IPS-15b (cell line): ENCODE measurements around the gene POR.
A peak's percentile ranks its signal among the peaks of the same experiment; 100 is the strongest.

ENCODE experiments used
- H3K27me3 ChIP-seq: one replicate; pipeline ENCODE4 v1.6.1; 2013; ENCODE audit warnings: low read length; ENCODE audit not compliant: control insufficient read depth, insufficient read depth
- H3K36me3 ChIP-seq: one replicate; pipeline ENCODE4 v1.6.1; 2013; ENCODE audit warnings: low read length; ENCODE audit not compliant: control insufficient read depth, insufficient read depth
- H3K4me1 ChIP-seq: one replicate; pipeline ENCODE4 v1.6.1; 2013; ENCODE audit warnings: mild to moderate bottlenecking, low read length; ENCODE audit not compliant: control insufficient read depth, insufficient read depth
- H3K4me3 ChIP-seq: one replicate; pipeline ENCODE4 v1.5.1; 2013; ENCODE audit warnings: low read depth, low read length
- H3K9ac ChIP-seq: one replicate; pipeline ENCODE4 v1.6.1; 2013; ENCODE audit warnings: low read depth, mild to moderate bottlenecking, low read length
- H3K9me3 ChIP-seq: one replicate; pipeline ENCODE4 v1.6.1; 2013; ENCODE audit warnings: mild to moderate bottlenecking, low read length; ENCODE audit not compliant: control insufficient read depth, insufficient read depth

The POR gene

DNA sequence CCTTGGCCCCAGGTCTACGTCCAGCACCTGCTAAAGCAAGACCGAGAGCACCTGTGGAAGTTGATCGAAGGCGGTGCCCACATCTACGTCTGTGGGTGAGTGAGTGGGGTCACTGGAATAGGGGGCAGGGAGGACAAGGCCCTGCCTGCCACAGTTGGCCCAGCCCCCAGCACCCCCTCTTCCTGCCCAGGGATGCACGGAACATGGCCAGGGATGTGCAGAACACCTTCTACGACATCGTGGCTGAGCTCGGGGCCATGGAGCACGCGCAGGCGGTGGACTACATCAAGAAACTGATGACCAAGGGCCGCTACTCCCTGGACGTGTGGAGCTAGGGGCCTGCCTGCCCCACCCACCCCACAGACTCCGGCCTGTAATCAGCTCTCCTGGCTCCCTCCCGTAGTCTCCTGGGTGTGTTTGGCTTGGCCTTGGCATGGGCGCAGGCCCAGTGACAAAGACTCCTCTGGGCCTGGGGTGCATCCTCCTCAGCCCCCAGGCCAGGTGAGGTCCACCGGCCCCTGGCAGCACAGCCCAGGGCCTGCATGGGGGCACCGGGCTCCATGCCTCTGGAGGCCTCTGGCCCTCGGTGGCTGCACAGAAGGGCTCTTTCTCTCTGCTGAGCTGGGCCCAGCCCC is 71.3 kb downstream of the POR start:
- no peak overlapping the region for H3K4me3 ChIP-seq
- H3K9ac ChIP-seq, result no peak overlapping the region
- H3K27me3 ChIP-seq, result no peaks in the 10 kb centered on the region
- H3K36me3 ChIP-seq, result peaks cover 62% of the 10 kb centered on the region
- H3K9me3 ChIP-seq, result no peaks in the 10 kb centered on the region
- H3K4me1 ChIP-seq, result no peaks in the 10 kb centered on the region

DNA sequence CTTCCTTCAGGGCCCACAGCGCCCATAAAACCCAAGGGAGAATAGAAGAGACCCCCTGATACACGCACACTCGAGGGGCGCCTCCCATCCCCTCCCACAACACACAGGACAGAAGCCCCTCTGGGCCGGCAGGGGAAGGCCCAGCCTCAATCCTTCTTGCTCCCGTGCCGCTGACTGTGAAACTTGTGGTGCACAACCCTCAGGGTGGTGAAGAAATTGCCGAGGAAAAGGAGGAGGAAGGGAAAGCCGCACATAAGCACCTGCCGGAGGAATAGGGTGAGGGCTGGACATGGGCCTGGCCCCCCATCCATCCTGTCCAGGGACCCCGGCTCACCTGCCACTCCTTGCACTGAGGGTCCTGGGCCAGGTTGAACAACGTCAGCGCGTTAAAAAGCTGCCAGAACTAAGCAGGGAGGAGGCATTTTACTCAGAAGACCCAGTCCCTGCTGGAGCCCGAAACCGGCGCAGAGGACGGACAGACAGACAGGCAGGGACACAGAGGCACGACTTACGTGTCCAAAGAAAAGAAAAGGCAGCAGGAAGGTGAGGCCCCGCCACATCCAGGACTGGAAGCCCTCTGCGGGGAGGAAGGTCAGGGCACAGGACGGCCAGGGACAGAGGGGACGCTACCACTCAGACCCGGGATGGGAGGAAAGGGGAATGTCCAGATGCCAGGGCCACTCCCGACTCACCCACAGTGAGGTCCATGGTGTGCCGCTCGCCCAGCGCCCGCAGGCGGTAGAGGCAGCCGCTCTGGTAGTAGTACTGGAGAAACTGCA is 72.3 kb downstream of the POR start:
- Histone ChIP-seq H3K9me3 (no peaks in the 10 kb centered on the region), H3K36me3 (peaks cover 52% of the 10 kb centered on the region), H3K4me3 (no peak overlapping the region), H3K27me3 (no peaks in the 10 kb centered on the region), H3K9ac (no peak overlapping the region), H3K4me1 (no peaks in the 10 kb centered on the region)

DNA sequence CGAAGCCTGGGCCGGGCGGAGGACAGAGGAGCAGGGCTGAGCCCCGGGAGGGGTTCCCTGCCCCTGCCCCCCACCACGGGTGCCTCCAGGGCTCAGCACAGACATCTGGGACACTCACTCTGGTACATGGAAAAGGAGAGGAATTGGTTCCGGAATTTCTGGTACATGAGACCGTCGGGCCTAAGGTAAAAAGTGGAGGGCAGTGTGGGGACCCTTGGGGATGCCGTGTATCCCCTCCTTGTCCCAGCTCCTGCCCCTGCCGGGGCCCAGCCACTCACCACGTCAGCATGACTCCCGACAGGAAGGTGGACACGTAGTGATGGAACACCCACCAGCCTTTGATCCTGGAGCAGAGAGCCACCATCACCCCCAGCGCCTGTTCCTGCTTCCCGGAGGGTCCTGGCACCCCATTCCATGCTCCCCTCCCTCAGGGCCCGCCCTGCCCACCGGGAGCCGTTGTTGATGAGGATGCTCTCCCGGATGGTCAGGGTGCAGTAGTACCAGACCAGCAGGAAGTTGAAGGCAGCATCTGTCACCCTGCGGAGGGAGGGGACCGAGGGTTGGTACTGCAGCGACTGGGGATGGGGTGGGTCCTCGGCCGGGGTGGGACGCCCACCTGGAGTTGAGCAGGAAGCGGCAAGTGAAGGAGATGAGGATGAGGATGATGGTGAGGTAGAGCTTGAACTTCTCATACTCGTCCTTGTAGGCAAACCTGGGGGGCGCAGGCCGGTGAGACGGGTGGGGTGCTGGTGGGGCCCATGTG is 73.0 kb downstream of the POR start:
- Histone ChIP-seq H3K4me3 (no peak overlapping the region), H3K9ac (no peak overlapping the region), H3K4me1 (no peaks in the 10 kb centered on the region), H3K9me3 (no peaks in the 10 kb centered on the region), H3K27me3 (no peaks in the 10 kb centered on the region), H3K36me3 (peaks cover 47% of the 10 kb centered on the region)

DNA sequence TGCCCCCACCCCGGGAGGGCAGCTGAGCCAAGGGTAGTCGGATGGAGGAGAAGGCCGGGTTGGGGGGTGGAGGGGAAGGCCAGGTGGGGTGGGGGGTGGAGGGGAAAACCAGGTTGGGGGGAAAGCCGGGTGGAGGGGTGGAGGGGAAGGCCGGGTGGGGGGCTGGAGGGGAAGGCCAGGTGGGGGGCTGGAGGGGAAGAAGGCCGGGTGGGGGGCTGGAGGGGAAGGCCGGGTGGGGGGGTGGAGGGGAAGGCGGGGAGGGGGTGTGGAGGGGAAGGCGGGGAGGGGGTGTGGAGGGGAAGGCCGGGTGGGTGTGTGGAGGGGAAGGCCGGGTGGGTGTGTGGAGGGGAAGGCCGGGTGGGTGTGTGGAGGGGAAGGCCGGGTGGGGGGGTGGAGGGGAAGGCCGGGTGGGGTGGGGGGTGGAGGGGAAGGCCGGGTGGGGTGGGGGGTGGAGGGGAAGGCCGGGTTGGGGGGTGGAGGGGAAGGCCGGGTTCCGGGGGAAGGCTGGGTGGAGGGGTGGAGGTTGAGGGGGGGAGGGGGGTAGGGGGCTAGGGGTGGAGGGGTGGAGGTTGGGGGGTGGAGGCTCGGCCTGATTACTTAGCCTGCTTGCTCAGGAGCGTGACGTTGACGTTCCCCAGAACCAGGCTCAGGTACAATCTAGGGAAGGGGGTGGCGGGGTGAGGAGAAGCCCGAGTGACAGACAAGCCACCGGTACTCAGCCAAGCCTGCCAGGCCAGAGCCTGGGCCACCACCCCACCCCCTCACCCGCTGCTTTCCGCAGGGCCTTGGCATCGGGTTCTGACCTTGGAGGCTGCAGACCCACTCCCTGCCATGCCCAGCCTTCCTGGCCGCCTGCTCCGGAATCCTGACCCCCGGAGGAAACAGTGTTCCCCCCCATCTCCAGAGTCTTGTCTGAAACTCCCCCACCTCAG is 73.9 kb downstream of the POR start:
- no peak overlapping the region for H3K9ac ChIP-seq
- H3K4me3 ChIP-seq, result no peak overlapping the region
- no peaks in the 10 kb centered on the region for H3K9me3 ChIP-seq
- H3K36me3 ChIP-seq, result peaks cover 41% of the 10 kb centered on the region
- H3K27me3 ChIP-seq, result no peaks in the 10 kb centered on the region
- H3K4me1 ChIP-seq, result no peaks in the 10 kb centered on the region

DNA sequence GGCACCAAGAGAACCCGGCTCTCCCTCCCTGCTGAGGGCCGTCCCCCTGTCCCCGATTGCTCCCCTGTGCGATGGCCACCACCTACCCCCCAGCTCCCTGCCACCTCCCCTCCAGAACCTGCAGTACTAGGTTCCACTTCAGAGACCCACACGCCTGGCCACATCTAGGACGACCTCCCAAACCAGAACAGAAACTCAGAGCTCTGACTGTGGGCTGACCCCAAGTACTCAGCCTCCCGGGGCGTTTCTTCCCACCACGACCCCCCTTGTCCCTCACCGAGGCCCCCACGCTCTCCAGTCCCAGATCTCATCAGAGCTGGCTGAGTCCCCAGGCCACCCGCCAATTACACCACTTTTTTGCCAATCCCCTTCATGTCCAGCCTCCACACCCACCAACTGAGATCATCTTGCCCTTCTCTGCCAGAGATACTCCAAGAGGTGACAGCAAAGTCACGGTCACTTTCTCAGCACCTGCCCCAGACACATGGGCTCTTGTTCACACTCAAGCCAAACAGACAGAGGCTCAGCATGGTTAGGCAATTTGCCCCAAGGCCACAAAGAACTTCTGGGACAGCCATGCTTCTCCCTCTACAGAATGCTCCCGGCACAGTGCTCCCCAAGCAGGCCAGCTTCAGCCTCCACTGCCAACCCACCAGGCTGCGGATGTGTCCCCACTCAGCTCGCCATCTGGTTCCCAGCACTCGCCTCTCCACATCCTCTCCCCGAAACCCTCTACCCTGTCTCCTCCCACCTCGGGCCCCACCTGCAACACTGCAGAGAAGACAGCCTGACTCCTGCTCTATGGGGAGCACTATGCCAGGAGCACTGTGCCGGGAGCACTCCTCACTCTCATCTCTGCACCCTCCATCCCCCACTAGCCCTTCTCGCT is 74.8 kb downstream of the POR start:
- Histone ChIP-seq H3K27me3 (no peaks in the 10 kb centered on the region), H3K4me3 (no peak overlapping the region), H3K4me1 (no peaks in the 10 kb centered on the region), H3K9ac (no peak overlapping the region), H3K9me3 (no peaks in the 10 kb centered on the region), H3K36me3 (peaks cover 32% of the 10 kb centered on the region)

DNA sequence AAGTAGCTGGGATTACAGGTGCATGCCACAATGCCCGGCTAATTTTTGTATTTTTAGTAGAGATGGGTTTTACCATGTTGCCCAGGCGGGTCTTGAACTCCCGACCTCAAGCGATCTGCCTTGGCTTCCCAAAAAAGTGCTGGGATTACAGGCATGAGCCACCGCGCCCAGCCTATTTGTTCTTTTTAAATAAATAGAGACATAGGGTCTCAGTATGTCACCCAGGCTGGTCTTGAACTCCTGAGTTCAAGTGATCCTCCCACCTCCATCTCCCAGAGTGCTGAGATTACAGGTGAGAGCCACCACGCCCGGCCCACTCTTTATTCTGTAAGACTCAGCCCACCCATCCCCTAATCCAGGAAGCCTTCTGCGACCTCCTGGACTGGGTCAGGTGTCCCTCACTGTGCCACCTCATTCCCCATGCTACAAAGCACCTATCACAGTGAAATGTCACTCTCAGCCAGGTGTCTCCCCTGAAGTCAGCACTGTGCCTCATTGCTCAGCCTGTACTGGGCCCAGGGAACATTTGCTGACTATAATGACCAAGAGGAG is 76.7 kb downstream of the POR start:
- Histone ChIP-seq H3K4me1 (no peaks in the 10 kb centered on the region), H3K9ac (no peak overlapping the region), H3K27me3 (no peaks in the 10 kb centered on the region), H3K9me3 (no peaks in the 10 kb centered on the region), H3K36me3 (peaks cover 20% of the 10 kb centered on the region), H3K4me3 (no peak overlapping the region)

DNA sequence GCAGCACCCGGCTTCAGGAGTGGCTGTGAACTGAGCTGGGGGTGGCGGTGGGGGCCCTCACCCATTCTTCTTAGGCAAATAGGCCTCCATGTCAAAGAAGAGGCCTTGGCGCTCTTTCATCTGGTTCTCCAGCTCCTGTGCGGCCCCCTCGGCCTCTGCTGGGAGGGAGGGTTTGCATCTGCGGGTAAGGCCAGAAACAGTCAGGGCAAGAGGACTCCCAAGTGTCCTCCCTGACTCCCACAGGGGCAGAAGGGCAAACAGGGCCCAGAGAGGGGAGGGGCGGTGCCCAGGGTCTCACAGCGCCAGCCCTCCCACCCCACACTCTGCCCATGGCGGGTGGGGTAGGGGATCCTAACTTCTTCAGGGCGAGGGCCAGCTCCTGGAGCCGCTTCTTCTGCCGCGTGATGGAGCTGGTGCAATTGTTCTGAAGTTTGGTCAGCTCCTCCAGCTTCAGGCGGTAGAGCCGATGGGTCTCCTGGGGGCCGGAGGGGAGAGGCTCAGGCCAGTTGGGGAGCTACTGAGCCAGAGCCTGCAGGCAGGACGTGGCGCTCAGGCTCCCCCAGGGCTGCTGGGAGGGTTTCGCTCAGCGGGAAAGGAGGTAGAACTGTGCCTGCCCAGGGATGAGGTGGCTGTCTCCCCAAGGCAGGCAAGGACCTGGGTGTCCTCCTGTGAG is 77.3 kb downstream of the POR start:
- no peaks in the 10 kb centered on the region for H3K9me3 ChIP-seq
- no peaks in the 10 kb centered on the region for H3K27me3 ChIP-seq
- H3K4me1 ChIP-seq, result no peaks in the 10 kb centered on the region
- no peak overlapping the region for H3K4me3 ChIP-seq
- H3K36me3 ChIP-seq, result peaks cover 15% of the 10 kb centered on the region
- H3K9ac ChIP-seq, result no peak overlapping the region

DNA sequence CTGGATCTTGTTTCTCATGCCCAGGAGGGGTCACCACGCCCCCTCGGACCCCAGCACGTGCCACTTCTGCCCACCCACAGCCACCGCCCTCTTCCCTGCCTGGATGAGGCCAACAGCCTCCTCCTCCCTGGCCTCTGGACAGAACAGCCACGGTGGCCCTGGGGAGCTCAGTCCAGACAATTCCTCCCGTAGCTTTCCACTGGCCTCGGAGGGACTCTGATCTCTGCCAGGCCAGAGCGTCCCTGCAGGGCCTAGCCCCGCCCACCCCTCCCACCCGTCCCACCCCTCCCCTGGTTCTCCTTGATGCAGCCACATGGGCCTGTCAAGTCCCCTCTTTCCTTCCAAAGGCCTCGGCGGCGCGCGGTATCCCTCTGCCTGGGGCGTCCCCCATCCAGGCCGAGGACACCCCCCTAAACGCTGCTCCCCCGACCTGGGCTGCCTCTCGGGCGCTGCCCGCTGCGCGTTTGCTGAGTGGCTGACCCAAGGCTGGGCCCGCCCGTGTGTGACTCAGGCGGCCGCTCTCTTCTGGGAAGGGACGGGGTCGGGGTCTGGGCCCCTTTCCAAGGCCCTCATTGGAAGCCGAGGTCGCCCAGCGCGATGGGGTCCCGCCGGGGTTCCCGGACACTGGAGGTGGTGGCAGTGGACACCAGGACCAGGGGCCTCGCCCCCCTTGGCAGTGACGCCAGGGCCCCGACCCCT is 78.9 kb downstream of the POR start:
- Histone ChIP-seq H3K9me3 (no peaks in the 10 kb centered on the region), H3K27me3 (no peaks in the 10 kb centered on the region), H3K9ac (no peak overlapping the region), H3K36me3 (peaks cover 6% of the 10 kb centered on the region), H3K4me3 (peak overlapping the region; percentile 70), H3K4me1 (no peaks in the 10 kb centered on the region)

DNA sequence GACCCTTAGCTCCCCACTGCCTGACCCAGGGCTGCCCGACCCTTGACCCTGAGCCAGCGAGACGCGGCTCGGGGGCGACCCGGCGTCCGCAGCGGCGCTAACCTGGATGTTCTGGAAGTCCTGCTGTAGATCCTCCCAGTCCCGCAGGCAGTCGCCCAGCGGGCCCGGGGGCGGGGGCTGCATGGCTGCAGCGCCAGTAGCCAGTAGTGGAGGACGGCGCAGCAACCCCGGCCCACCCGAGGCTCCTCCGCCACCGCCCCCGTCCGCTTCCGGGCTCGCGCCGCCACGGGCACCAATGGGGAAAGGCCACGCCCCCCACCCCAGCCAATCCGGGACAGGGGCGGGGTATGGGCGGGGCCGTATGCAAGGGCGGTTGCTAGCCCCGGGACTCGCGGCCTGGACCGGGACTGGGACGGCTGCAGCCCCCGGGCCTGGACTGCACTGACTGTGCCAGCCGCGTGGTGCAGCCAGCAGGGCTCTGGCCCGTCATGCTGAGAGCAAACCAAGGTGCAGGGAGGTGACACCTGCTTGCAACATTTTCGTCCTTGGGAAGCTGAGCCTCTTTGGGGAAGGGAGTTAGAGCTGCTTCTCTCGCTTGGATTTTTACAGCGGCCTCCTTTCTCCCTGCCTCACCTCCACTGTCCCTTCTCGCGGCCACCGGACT is 79.6 kb downstream of the POR start, which contains the start of gene TMEM120A:
TSS of gene TMEM120A (minus strand) at position 208 of the 664 bp plus-strand sequence. CDS start at position 183, 25 bp downstream.
- no peaks in the 10 kb centered on the region for H3K4me1 ChIP-seq
- H3K27me3 ChIP-seq, result no peaks in the 10 kb centered on the region
- H3K36me3 ChIP-seq, result peaks cover 6% of the 10 kb centered on the region
- H3K9me3 ChIP-seq, result no peaks in the 10 kb centered on the region
- H3K4me3 ChIP-seq, result peak within 1 kb of the TSS; percentile 70
- H3K9ac ChIP-seq, result peak within 1 kb of the TSS; percentile 26
